Ishikawa (cell line): ENCODE results near the gene HLA-A.

ENCODE experiments used
- CEBPB ChIP-seq: IDR thresholded peaks from 2 replicates; pipeline ENCODE4 v1.6.1; 2012
- CREB1 ChIP-seq: IDR thresholded peaks from 2 replicates; pipeline ENCODE4 v1.6.1; 2012; ENCODE audit warnings: low read depth
- EGR1 ChIP-seq: IDR thresholded peaks from 2 replicates; pipeline ENCODE4 v1.6.1; 2012
- EP300 ChIP-seq: IDR thresholded peaks from 2 replicates; pipeline ENCODE4 v1.6.1; 2012; ENCODE audit warnings: borderline replicate concordance
- FOXM1 ChIP-seq: IDR thresholded peaks from 2 replicates; pipeline ENCODE4 v1.6.1; 2012; ENCODE audit warnings: low read depth, borderline replicate concordance
- MAX ChIP-seq: IDR thresholded peaks from 2 replicates; pipeline ENCODE4 v1.6.1; 2012
- NFIC ChIP-seq: IDR thresholded peaks from 2 replicates; pipeline ENCODE4 v1.6.1; 2012
- RAD21 ChIP-seq: IDR thresholded peaks from 2 replicates; pipeline ENCODE4 v1.6.1; 2012; ENCODE audit warnings: low read depth
- REST ChIP-seq: IDR thresholded peaks from 2 replicates; pipeline ENCODE4 v1.6.1; 2012; ENCODE audit warnings: low read depth, mild to moderate bottlenecking
- TAF1 ChIP-seq: IDR thresholded peaks from 2 replicates; pipeline ENCODE4 v1.6.1; 2012; ENCODE audit warnings: low read depth, mild to moderate bottlenecking
- TCF12 ChIP-seq: IDR thresholded peaks from 2 replicates; pipeline ENCODE4 v1.6.1; 2012; ENCODE audit warnings: low read depth
- TEAD4 ChIP-seq: IDR thresholded peaks from 2 replicates; pipeline ENCODE4 v1.6.1; 2012
- YY1 ChIP-seq: IDR thresholded peaks from 2 replicates; pipeline ENCODE4 v1.6.1; 2012; ENCODE audit warnings: low read depth
- ZBTB7A ChIP-seq: IDR thresholded peaks from 2 replicates; pipeline ENCODE4 v1.6.1; 2012; ENCODE audit warnings: low read depth
- TF ChIP-seq, protein P1 (sequence below): IDR thresholded peaks from 2 replicates; pipeline ENCODE4 v1.6.1; 2012

HLA-A gene

GRCh38 chr6:29984992-29985391, 42.7 kb downstream of the HLA-A start:
- no peak for TF ChIP-seq EP300
- TF ChIP-seq EGR1: no peak
- no peak for TF ChIP-seq YY1
- no peak for TF ChIP-seq FOXM1
- TF ChIP-seq, protein P1, sequence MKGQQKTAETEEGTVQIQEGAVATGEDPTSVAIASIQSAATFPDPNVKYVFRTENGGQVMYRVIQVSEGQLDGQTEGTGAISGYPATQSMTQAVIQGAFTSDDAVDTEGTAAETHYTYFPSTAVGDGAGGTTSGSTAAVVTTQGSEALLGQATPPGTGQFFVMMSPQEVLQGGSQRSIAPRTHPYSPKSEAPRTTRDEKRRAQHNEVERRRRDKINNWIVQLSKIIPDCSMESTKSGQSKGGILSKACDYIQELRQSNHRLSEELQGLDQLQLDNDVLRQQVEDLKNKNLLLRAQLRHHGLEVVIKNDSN: no peak
- TF ChIP-seq MAX: no peak
- no peak for TF ChIP-seq TCF12
- TF ChIP-seq REST: no peak
- no peak for TF ChIP-seq TEAD4

DNA sequence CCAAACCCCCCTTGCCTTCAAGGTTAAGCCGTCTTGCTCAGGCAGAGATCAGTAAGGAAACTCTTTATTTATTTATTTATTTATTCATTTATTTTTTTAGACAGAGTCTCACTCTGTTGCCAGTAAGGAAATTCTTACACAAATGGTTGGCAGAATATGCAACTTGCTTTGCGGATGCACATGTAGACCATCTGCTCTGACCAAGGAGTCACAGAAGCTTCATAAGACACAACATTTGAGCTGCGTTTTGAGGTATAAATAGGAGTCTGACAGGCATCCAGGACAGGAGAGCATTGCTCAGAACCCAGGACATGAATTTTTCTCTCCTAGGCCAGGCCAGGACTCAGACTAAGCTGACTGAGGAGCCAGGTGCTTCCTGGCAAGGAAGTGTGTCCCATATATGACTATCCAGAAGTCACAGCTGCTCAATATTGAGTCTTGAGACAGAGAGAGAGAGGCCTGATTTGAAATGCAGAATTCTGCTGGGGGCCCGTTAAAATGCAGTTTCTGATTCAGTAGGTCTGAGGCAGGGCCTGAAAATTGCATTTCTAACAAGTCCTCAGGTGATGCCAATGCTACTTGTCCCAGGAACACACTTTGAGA, 43.9 kb downstream of the HLA-A start:
- TF ChIP-seq RAD21: no peak
- TF ChIP-seq YY1: no peak
- TF ChIP-seq TEAD4: no peak
- TF ChIP-seq CEBPB: no peak
- TF ChIP-seq, protein P1: no peak
- TF ChIP-seq NFIC: no peak

DNA sequence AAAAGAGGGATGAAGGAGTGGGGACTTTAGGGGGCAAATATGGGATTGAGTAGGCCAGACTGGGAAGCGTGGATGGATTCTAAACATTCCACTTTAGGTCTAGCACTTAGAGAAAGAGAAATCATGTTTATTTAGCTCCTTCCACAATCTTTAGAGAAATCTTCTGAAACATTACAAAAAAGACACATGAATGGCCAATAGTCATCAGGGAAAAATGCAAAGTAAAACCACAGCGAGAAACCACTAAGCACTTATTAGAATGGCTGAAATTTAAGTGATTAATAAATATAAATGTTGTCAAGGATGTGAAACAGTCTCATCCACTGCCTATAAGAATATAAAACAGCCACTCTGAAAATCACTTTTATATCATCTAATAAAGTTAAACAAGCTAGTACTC, 46.9 kb downstream of the HLA-A start:
- TF ChIP-seq, protein P1: no peak
- no peak for TF ChIP-seq ZBTB7A
- TF ChIP-seq MAX: no peak
- TF ChIP-seq EGR1: no peak
- TF ChIP-seq RAD21: no peak
- TF ChIP-seq TCF12: no peak
- no peak for TF ChIP-seq EP300
- no peak for TF ChIP-seq YY1
- no peak for TF ChIP-seq CREB1
- TF ChIP-seq CEBPB: no peak
- TF ChIP-seq FOXM1: no peak
- TF ChIP-seq NFIC: no peak
- TF ChIP-seq TEAD4: no peak
- no peak for TF ChIP-seq REST
- no peak for TF ChIP-seq TAF1

DNA sequence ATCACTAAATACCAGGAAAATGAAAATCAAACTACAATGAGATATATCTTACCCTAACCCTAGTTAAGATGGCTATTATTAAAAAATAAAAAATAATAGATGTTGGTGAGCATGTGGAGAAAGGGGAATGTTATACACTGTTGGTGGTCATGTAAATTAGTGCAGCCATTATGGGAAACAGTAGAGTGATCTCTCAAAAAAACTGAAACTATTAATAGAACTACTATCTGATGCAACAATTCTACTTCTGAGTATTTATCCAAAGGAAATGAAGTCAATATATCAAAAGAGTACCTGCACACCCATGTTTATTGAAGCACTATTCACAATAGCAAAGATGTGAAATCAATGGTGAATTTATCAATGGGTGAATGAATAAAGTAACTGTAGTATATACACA, 48.6 kb downstream of the HLA-A start:
- no peak for TF ChIP-seq TCF12
- no peak for TF ChIP-seq FOXM1
- TF ChIP-seq CREB1: no peak
- no peak for TF ChIP-seq TEAD4
- TF ChIP-seq, protein P1: no peak
- TF ChIP-seq NFIC: no peak
- no peak for TF ChIP-seq CEBPB
- no peak for TF ChIP-seq EP300
- no peak for TF ChIP-seq RAD21
- TF ChIP-seq MAX: no peak
- TF ChIP-seq YY1: no peak

- TF ChIP-seq YY1 (no peak), CEBPB (no peak), EGR1 (no peak), NFIC (no peak), FOXM1 (no peak), MAX (no peak), TCF12 (no peak), TAF1 (no peak), REST (no peak), EP300 (no peak), TEAD4 (no peak)
- TF ChIP-seq, protein P1: no peak
These were observed 50.5 kb downstream of the HLA-A start for GRCh38 chr6:29992807-29993206.
